HG02759 (cell line): ENCODE measurements around the gene MT1A.

Experiments
- ATAC-seq: cut with Tn5 transposase; IDR thresholded peaks from one replicate; pipeline ENCODE4 v1.9.1; 2021; ENCODE audit warnings: mild to moderate bottlenecking, moderate library complexity; ENCODE audit not compliant: unreplicated experiment

Gene MT1A

GRCh38 chr16:56675685-56676210 lies 37.3 kb downstream of the MT1A start:
- no peak for ATAC-seq

- ATAC-seq, result no peak
Measured at GRCh38 chr16:56677474-56677873, 39.0 kb downstream of the MT1A start.

- ATAC-seq, result no peak
Measured at GRCh38 chr16:56679078-56679730, 40.7 kb downstream of the MT1A start.

- ATAC-seq, result no peak
Measured at GRCh38 chr16:56679818-56680217, 41.4 kb downstream of the MT1A start.

- peak; percentile 99 for ATAC-seq
Measured at GRCh38 chr16:56681939-56682702, 43.7 kb downstream of the MT1A start, which contains the start of gene MT1X. Gene MT1X (plus strand): TSS chr16:56682470. CDS start chr16:56682541, 71 bp downstream.

- peak; percentile 10 for ATAC-seq
Measured at GRCh38 chr16:56682703-56683397, 44.4 kb downstream of the MT1A start.

- ATAC-seq, result no peak
Measured at GRCh38 chr16:56683424-56684172, 45.1 kb downstream of the MT1A start.

GRCh38 chr16:56684256-56684925 lies 45.9 kb downstream of the MT1A start:
- ATAC-seq, result no peak

- no peak for ATAC-seq
Measured at GRCh38 chr16:56684926-56685590, 46.6 kb downstream of the MT1A start.

GRCh38 chr16:56686758-56687157 lies 48.3 kb downstream of the MT1A start:
- no peak for ATAC-seq

GRCh38 chr16:56688762-56689161 lies 50.3 kb downstream of the MT1A start:
- ATAC-seq, result no peak

GRCh38 chr16:56689171-56689570 lies 50.7 kb downstream of the MT1A start:
- ATAC-seq, result no peak
